ENCODE results near the gene RASA4B.
"Not testable (repeated sequence)": the region's sequence is repeated elsewhere in the genome, so short reads cannot be mapped to it uniquely, and the experiment has no call there.

DNA sequence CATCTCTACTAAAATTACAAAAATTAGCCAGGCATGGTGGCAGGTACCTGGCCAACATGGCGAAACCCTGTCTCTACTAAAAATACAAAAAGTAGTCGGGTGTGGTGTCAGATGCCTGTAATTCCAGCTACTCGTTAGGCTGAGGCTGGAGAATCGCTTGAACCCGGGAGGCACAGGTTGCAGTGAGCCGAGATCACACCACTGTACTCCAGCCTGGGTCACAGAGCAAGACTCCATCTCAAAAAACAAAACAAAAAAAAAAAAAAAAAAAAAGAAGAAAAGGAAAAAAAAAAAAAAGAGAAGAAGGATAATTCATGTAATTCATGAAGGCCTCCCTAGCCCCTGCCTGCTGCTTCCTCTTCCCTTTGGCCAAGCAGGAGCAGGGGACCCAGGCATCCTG lies 23.0 kb upstream of the RASA4B start:
- not testable (repeated sequence) for TF ChIP-seq CTCF (IDR thresholded peaks at IDR 0.05; ENCODE audit: low read depth, low read length); EZH2phosphoT487 (IDR thresholded peaks at IDR 0.05; ENCODE audit: low read depth)
